WERI-Rb-1 (cell line): ENCODE results near the gene IRS1.

Source experiments
- DNase-seq: peaks from one replicate; pipeline ENCODE4 v3.0.0-alpha.2; 2020
- H3K27ac ChIP-seq: fragments of 250-450 bp; sonication (Bioruptor Pico); 2 replicates; pipeline ENCODE4 v1.5.1; 2020; ENCODE audit warnings: mild to moderate bottlenecking, moderate library complexity
- H3K27me3 ChIP-seq: fragments of 250-450 bp; sonication (Bioruptor Pico); 2 replicates; pipeline ENCODE4 v1.5.1; 2021; ENCODE audit warnings: mild to moderate bottlenecking, low read depth, moderate library complexity; ENCODE audit not compliant: insufficient read depth, severe bottlenecking
- H3K36me3 ChIP-seq: fragments of 250-450 bp; sonication (Bioruptor Pico); 2 replicates; pipeline ENCODE4 v1.5.1; 2020; ENCODE audit warnings: mild to moderate bottlenecking, moderate library complexity
- H3K4me3 ChIP-seq: 2 replicates; pipeline ENCODE4 v1.5.1; 2011; ENCODE audit warnings: low read depth, mild to moderate bottlenecking, control low read depth, low read length
- H3K9me3 ChIP-seq: fragments of 250-450 bp; sonication (Bioruptor Pico); 2 replicates; pipeline ENCODE4 v1.5.1; 2021; ENCODE audit warnings: mild to moderate bottlenecking, moderate library complexity; ENCODE audit not compliant: severe bottlenecking
- TF ChIP-seq, protein P1 (sequence below): IDR thresholded peaks from 2 replicates; pipeline ENCODE4 v1.5.1; 2011; ENCODE audit warnings: low read depth, mild to moderate bottlenecking, control low read depth, inconsistent platforms, low read length

IRS1 gene

DNA sequence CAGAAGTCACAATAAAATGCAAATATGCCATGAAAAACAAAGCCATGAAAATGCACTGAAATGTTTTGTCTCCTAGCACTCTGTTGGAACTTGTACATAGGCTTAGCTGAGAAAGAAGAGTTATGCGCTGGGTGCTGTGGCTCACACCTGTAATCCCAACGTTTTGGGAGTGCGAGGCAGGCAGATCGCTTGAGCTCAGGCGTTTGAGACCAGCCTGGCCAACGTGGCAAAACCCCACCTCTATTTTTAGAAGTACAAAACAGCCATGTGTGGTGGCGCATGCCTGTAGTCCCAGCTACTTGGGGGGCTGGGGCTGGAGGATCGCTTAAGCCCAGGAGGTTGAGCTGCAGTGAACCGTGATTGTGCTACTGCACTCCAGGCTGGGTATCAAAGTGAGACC lies 39.9 kb downstream of the IRS1 start:
- DNase-seq = no peak
- no peak overlapping the region for H3K27ac ChIP-seq
- TF ChIP-seq, protein P1, sequence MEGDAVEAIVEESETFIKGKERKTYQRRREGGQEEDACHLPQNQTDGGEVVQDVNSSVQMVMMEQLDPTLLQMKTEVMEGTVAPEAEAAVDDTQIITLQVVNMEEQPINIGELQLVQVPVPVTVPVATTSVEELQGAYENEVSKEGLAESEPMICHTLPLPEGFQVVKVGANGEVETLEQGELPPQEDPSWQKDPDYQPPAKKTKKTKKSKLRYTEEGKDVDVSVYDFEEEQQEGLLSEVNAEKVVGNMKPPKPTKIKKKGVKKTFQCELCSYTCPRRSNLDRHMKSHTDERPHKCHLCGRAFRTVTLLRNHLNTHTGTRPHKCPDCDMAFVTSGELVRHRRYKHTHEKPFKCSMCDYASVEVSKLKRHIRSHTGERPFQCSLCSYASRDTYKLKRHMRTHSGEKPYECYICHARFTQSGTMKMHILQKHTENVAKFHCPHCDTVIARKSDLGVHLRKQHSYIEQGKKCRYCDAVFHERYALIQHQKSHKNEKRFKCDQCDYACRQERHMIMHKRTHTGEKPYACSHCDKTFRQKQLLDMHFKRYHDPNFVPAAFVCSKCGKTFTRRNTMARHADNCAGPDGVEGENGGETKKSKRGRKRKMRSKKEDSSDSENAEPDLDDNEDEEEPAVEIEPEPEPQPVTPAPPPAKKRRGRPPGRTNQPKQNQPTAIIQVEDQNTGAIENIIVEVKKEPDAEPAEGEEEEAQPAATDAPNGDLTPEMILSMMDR = no peak

DNA sequence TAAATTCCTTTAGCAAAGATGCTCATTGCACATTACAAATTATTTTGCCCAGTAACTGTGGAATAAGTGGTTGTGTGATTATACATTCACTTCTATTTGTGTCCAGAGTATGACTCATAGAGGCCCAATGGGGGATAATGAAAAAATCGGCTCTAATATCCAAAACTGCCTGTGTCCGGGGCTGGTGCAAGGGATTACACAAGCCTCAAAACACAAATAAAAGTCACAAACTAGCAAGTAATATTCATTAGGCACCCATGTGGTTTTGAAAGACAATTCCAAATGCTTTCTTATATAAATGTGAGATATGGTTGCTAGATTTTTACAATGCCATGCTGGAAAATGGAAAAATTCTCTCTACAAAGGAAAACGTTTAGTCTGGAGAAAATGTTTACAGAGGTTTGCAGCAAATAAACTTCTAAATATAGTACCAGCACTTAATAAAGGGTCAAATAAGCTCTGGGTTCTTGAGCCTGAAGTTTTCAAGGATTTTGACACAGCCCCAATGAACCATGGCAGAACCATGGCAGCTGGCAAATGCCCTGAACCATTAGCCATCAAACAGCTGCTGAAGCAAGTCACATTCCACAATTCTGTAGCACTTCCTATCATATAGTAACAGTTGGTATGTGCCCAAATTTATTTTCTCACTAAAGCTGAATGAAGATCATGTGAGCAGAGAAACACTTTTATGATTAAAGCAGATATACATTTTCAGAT lies 40.5 kb downstream of the IRS1 start:
- Histone ChIP-seq H3K9me3 (no peaks in the 10 kb centered on the region), H3K27me3 (no peaks in the 10 kb centered on the region), H3K36me3 (no peaks in the 10 kb centered on the region), H3K27ac (no peak overlapping the region), H3K4me3 (no peak overlapping the region)
- DNase-seq = no peak
- TF ChIP-seq, protein P1 = no peak

More for the DNA sequence above, 39.9 kb downstream of the IRS1 start:
- H3K27me3 ChIP-seq = no peaks in the 10 kb centered on the region
- H3K36me3 ChIP-seq = no peaks in the 10 kb centered on the region
- H3K4me3 ChIP-seq = no peak overlapping the region
- no peaks in the 10 kb centered on the region for H3K9me3 ChIP-seq

DNA sequence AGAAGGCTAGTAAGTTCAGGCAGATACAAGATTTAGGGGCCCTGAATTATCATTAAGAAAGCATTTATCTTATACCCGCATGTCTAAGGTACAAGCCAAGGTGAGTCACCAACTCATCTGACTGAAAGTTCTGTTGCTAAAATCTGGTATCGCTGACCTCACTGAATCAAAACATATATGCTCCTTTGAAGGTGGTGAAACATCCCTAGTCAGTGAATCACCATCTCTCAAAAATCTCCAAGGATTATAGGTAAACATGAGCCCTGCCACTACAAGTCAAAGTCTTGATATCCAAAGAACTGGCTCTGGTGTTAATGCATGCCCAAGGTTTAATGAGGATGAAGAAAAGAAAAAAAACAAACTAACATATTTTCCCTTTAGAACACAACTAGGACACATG lies 43.5 kb downstream of the IRS1 start:
- H3K27ac ChIP-seq = no peak overlapping the region
- TF ChIP-seq, protein P1 = no peak
- DNase-seq = no peak
- no peak overlapping the region for H3K4me3 ChIP-seq
- no peaks in the 10 kb centered on the region for H3K27me3 ChIP-seq
- no peaks in the 10 kb centered on the region for H3K9me3 ChIP-seq
- no peaks in the 10 kb centered on the region for H3K36me3 ChIP-seq

DNA sequence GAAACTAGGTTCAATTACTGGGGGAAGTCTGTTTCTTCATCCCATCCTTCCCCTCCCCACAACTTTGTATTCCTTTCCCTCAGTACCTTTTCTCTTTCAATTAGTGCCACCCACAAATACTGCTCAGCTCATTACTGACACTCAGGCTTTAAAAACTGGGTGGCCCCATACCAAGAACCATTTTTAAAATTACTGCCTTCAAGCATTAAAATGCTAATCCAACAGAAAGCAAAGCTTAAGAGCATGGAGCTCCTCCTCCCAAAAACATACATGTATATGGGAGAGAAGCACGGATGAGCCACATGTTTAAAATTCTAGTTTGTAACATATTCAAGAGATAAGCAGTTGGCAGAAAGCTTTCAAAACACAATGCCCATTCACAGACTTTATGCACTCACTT lies 44.0 kb downstream of the IRS1 start:
- no peaks in the 10 kb centered on the region for H3K27me3 ChIP-seq

DNA sequence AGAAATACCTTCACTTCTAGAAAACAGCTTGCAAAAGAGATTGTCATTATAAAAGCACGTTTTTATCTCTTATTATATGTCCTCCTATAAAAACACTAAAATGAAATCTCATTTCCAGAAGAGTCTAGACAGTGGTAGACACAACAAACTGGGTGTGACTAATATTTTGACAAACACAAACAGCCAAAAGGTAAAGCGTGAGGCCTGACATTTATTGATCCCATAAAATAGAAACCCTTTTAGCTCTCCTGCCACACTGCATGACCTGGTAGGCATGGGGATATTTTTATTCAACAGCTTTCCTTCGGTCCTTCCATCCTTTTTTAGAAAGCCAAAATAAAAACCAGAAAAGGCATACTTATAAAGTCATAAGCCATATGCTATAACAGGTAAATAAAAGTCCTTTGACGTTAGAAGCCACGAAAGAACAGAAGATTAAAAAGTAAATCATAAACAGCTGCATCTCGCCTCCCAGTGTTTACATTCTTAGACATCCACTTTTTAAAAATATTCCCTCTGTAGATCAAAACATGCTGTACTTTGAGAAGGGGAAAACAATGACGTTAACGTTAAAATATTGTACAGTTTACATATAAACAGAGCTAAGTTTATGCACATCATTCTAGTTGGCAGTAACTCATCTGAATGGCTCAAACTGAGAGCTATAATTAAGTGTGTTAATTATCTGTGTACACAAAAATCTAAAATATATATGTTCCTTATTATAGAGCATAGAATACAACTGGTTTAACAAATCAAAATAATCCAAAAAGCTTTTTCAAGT lies 44.6 kb downstream of the IRS1 start:
- H3K9me3 ChIP-seq = no peaks in the 10 kb centered on the region
- H3K4me3 ChIP-seq = no peak overlapping the region
- H3K27ac ChIP-seq = no peak overlapping the region
- H3K36me3 ChIP-seq = no peaks in the 10 kb centered on the region
- TF ChIP-seq, protein P1 = no peak
- no peak for DNase-seq
- H3K27me3 ChIP-seq = no peaks in the 10 kb centered on the region

More for the DNA sequence above, 44.0 kb downstream of the IRS1 start:
- H3K4me3 ChIP-seq = no peak overlapping the region
- H3K9me3 ChIP-seq = no peaks in the 10 kb centered on the region
- DNase-seq = no peak
- no peaks in the 10 kb centered on the region for H3K36me3 ChIP-seq
- TF ChIP-seq, protein P1 = no peak
- H3K27ac ChIP-seq = no peak overlapping the region
